ENCODE results near the gene PRKCA. TPM values are rescaled to one million over a fixed set of nuclear protein-coding genes. Genes with fewer than 3 reads are reported as not detected.

Gene PRKCA
- total RNA-seq, 4 donors from 2014 or later, result 55.8 to 90.7 (median 66.7) TPM

DNA sequence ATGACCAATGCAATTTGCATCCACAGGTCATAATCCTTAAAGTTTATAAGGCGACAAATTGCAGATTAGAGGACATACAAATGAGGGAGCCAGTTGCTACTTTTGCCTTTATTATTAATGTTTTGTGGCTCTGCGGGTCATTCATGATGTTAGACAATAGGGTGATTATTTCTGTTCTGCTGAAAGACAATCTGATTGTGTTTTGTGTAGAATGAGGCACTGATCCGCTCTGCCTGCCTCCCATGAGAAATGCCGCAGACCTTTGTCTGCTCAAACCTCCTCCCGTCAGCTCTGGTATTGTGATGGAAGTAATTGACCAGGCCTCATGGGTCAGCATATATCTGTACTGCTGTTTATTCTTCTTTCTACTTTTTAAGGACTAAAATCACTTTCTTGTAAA, 224.9 kb downstream of the PRKCA start:
- Histone ChIP-seq H3K9me3 (no peaks in the 10 kb centered on the region), H3K4me3 (no peak overlapping the region), H3K27me3 (no peaks in the 10 kb centered on the region), H3K27ac (peak overlapping the region in 2 of 4 donors; percentile 74 to 85), H3K4me1 (peaks cover 0 to 36% (median 12%) of the 10 kb centered on the region in 4 donors), H3K36me3 (no peaks in the 10 kb centered on the region)
- 39 to 47% methylated on average over 5 of the region's 5 CpGs for WGBS, 2 donors
- no peak for TF ChIP-seq EP300 (IDR thresholded peaks at IDR 0.05)
- DNase-seq (ENCODE audit: low spot score in 2 of 2), result no peak

GRCh38 chr17:66531851-66532295, 229.5 kb downstream of the PRKCA start:
- H3K27me3 ChIP-seq, result no peaks in the 10 kb centered on the region
- 80 to 81% methylated on average over 5 of the region's 5 CpGs for WGBS, 2 donors

GRCh38 chr17:66533572-66533971, 231.2 kb downstream of the PRKCA start:
- DNase-seq (ENCODE audit: low spot score in 2 of 2), result no peak
- no peaks in the 10 kb centered on the region for H3K27me3 ChIP-seq
- no peaks in the 10 kb centered on the region for H3K9me3 ChIP-seq
- H3K4me3 ChIP-seq, result no peak overlapping the region
- peaks cover 0 to 72% (median 31%) of the 10 kb centered on the region in 4 donors for H3K4me1 ChIP-seq
- TF ChIP-seq POLR2A (IDR thresholded peaks at IDR 0.05), result no peak
- TF ChIP-seq, protein P1, sequence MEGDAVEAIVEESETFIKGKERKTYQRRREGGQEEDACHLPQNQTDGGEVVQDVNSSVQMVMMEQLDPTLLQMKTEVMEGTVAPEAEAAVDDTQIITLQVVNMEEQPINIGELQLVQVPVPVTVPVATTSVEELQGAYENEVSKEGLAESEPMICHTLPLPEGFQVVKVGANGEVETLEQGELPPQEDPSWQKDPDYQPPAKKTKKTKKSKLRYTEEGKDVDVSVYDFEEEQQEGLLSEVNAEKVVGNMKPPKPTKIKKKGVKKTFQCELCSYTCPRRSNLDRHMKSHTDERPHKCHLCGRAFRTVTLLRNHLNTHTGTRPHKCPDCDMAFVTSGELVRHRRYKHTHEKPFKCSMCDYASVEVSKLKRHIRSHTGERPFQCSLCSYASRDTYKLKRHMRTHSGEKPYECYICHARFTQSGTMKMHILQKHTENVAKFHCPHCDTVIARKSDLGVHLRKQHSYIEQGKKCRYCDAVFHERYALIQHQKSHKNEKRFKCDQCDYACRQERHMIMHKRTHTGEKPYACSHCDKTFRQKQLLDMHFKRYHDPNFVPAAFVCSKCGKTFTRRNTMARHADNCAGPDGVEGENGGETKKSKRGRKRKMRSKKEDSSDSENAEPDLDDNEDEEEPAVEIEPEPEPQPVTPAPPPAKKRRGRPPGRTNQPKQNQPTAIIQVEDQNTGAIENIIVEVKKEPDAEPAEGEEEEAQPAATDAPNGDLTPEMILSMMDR (IDR thresholded peaks at IDR 0.05), result no peak
- TF ChIP-seq EP300 (IDR thresholded peaks at IDR 0.05), result no peak
- 27 to 40% methylated on average over 9 of the region's 9 CpGs for WGBS, 2 donors
- H3K27ac ChIP-seq, result peak overlapping the region in 3 of 4 donors; percentile 46 to 91 (median 83)
- no peaks in the 10 kb centered on the region for H3K36me3 ChIP-seq

More at GRCh38 chr17:66531851-66532295, 229.5 kb downstream of the PRKCA start:
- Histone ChIP-seq H3K27ac (peak overlapping the region in 2 of 4 donors; percentile 83 to 91), H3K4me1 (peaks cover 0 to 59% (median 22%) of the 10 kb centered on the region in 4 donors), H3K36me3 (no peaks in the 10 kb centered on the region), H3K4me3 (no peak overlapping the region), H3K9me3 (no peaks in the 10 kb centered on the region)
- no peak for TF ChIP-seq POLR2A (IDR thresholded peaks at IDR 0.05)
- TF ChIP-seq, protein P1 (IDR thresholded peaks at IDR 0.05), result no peak
- no peak for TF ChIP-seq EP300 (IDR thresholded peaks at IDR 0.05)
- no peak for DNase-seq (ENCODE audit: low spot score in 2 of 2)

- H3K36me3 ChIP-seq, result no peaks in the 10 kb centered on the region
- 27 to 52% methylated on average over 5 of the region's 5 CpGs for WGBS, 2 donors
- peaks cover 0 to 76% (median 31%) of the 10 kb centered on the region in 4 donors for H3K4me1 ChIP-seq
- TF ChIP-seq EP300 (IDR thresholded peaks at IDR 0.05) (no peak), POLR2A (IDR thresholded peaks at IDR 0.05) (no peak)
- TF ChIP-seq, protein P1 (IDR thresholded peaks at IDR 0.05), result no peak
- no peaks in the 10 kb centered on the region for H3K9me3 ChIP-seq
- peak overlapping the region in 3 of 4 donors; percentile 46 to 91 (median 83) for H3K27ac ChIP-seq
- H3K4me3 ChIP-seq, result no peak overlapping the region
- DNase-seq (ENCODE audit: low spot score in 2 of 2), result no peak
- H3K27me3 ChIP-seq, result no peaks in the 10 kb centered on the region
Observed at GRCh38 chr17:66533986-66534385, 231.6 kb downstream of the PRKCA start.

- Histone ChIP-seq H3K4me1 (peaks cover 0 to 86% (median 34%) of the 10 kb centered on the region in 4 donors), H3K4me3 (no peak overlapping the region), H3K27ac (peak overlapping the region in 2 of 4 donors; percentile 91 to 95), H3K27me3 (no peaks in the 10 kb centered on the region), H3K9me3 (no peaks in the 10 kb centered on the region), H3K36me3 (no peaks in the 10 kb centered on the region)
- WGBS, 2 donors, result 23 to 42% methylated on average over 1 of the region's 1 CpG
- TF ChIP-seq POLR2A (IDR thresholded peaks at IDR 0.05) (no peak), EP300 (IDR thresholded peaks at IDR 0.05) (no peak)
- TF ChIP-seq, protein P1 (IDR thresholded peaks at IDR 0.05), result no peak
- no peak for DNase-seq (ENCODE audit: low spot score in 2 of 2)
Observed at GRCh38 chr17:66535611-66536010, 233.2 kb downstream of the PRKCA start.
